KG1 (cell line): ENCODE data around the gene PAK2.
"Not testable (repeated sequence)": the region's sequence is repeated elsewhere in the genome, so short reads cannot be mapped to it uniquely, and the experiment has no call there.

ENCODE experiments used
- DNase-seq: peaks from one replicate; lab custom pipeline; 2025; lab: John Stamatoyannopoulos, UW

Gene PAK2

DNA sequence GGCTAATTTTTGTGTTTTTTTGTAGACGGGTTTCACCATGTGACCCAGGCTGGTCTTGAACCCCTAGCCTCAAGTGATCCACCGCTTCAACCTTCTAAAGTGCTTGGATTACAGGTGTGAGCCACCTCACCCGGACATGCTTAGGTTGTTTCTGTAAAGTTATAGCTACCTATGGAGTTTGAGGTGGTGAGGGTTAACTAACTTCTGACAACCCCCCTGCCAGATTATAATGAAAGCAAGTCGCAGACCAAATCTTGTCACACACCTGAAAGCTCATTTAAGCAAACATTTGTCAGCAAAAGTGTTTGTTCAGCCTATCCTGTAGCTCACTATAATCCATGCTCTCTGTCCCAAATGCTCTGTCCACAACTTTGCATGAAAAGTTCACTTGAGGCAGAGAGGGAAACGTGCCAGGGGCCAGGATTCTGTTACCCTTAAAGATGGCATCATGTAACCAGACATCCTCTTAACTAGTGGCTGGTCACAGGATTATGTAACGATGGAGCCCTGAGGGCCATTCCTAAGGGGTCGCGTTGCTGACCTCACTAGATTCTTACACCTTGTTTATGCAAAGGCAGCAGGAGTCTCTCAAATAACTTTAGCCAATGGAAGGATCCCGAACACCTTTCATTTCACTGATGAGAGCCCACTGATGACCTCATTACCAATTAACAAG is 103.9 kb downstream of the PAK2 start:
- no peak for DNase-seq

- not testable (repeated sequence) for DNase-seq
These were observed 104.9 kb downstream of the PAK2 start for GRCh38 chr3:196844235-196845219.

- not testable (repeated sequence) for DNase-seq
These were observed 108.7 kb downstream of the PAK2 start for GRCh38 chr3:196848375-196848774.

DNA sequence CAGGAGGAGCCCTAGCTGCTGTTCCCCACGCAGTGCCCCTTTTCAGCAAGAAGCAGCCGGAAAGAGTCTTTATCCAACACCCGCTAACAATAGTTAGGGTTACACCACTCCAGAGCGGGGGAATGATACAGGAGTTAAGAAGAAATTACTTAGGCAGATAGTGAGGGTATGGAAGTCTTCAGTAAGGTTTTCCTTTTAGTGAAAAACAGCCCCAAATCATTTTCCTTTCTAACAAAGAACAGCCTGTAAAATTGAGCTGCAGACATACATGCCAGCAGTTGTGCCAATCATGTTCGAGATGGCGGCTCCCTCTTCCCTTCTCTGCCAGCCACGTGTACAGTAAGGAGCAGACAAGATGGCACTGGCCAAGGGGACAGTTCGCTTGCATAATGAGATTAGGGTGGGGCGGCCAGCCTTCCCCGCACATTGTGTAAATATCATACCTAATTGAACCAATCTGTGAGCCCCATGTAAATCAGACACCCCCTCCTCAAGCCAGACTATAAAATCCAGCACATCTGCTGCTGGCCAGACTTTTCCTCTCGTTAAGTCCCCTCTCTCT is 109.6 kb downstream of the PAK2 start:
- DNase-seq: no peak

DNA sequence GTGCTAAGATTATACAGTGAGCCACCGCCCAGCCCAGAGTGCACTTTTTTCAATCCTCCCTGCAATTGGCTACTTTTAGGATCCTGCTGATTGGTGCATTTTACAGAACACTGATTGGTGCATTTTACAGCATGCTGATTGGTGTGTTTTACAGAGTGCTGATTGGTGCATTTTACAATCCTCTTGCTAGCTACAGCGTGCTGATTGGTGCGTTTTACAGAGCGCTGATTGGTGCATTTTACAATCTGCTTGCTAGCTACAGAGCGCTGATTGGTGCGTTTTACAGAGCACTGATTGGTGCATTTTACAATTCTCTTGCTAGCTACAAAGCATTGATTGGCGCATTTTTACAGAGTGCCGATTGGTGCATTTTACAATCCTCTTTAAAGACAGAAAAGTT is 123.3 kb downstream of the PAK2 start:
- DNase-seq: not testable (repeated sequence)

- DNase-seq: peak; percentile 46
These were observed 127.5 kb downstream of the PAK2 start for GRCh38 chr3:196867155-196867506.

DNA sequence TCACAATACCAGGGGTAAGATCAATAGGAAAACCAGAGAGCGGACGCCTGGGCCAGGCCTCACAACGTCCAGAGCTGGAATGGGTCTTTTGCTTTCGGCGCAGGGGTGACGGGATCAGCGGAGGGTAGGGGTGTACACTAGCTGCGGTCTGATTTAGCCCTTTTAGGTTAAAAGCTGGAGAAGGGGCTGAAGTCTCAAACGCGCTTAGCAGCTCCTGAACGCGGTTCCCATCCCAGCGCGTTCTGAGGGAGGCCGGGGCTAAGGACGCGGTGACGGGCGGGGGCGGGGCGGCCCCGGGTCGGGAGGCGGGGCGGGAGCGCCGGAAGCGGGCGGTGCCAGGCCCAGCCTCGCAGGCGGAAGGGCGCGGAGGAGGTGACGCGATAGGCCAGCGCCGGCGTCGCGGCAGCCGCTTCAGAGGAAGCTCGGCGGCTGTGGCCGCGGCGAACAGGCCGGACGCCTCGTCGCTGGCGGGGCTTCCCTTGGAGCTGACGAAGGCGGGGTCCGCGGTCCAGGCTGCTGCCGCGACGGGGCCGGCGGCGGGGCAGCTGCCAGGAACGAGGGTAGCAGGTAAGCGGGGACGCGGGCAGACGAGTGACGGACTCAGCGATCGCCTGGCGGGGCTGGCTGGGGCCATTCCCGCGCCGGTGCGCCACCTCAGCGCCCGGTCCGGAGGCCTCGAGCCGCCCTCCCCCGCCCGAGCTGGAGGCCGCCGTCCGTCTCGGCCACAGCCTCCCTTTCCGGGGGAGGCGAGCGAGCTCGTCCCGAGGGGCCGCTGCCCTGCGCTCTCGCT is 128.0 kb downstream of the PAK2 start, which contains the start of gene SENP5:
SENP5 (plus strand) TSS at position 414 of the 790 bp plus-strand sequence. CDS start 17,262 bp downstream, outside the sequence.
- peak; percentile 89 for DNase-seq

- no peak for DNase-seq
These were observed 128.6 kb downstream of the PAK2 start for GRCh38 chr3:196868297-196868661.

DNA sequence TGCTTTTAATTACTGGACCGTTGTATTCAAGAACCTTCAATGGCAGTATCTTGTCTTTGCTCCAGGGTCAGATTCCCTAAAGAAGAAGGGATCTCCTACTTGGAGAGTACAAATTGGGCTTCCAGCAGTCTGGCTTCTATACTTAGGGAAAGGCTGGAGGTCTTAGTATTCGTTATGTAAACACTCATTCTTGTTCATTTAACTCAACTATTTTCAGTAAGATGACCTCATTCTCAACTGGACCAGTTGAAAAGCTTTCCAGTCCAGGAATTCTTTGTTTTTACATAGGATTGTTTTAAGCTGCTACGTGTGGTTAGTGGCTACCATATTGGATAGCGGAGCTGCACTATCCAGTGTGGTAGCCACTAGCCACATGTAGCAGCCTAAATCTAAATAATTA is 132.7 kb downstream of the PAK2 start:
- no peak for DNase-seq

DNA sequence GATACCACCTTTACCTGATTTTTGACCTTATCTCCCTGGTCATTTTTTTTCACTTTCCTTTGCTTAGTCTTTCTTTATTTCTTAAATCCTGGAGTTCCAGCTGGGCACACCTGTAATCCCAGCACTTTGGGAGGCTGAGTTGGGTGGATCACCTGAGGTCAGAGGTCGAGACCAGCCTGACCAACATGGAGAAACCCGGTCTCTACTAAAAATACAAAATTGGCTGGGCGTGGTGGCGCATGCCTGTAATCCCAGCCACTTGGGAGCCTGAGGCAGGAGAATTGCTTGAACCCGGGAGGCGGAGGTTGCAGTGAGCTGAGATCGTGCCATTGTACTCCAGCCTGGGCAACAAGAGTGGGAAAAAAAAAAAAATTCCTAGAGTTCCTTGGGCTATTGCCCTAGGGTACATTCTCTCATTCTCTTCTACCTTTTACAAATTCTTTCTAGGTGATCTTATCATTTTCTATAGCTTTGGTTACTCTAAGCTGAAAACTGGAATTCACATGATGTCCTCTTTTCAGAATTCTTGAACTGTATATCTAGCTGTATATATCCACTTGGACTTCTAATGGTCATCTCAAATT is 134.9 kb downstream of the PAK2 start:
- not testable (repeated sequence) for DNase-seq

GRCh38 chr3:196875258-196875657 is 135.6 kb downstream of the PAK2 start:
- DNase-seq: no peak
